VCaP (cell line): ENCODE data around the gene GABRR2.

ENCODE experiments used
- H3K27ac ChIP-seq: fragments of 450-650 bp; 2 replicates; pipeline ENCODE4 v1.5.1; 2017
- CTCF ChIP-seq: fragments of 450-650 bp; conservative IDR thresholded peaks from 2 replicates; pipeline ENCODE4 v1.5.1; 2017; ENCODE audit warnings: mild to moderate bottlenecking, moderate library complexity

Gene GABRR2

GRCh38 chr6:89268776-89269175, 46.3 kb downstream of the GABRR2 start:
- no peak for TF ChIP-seq CTCF
- no peak overlapping the region for H3K27ac ChIP-seq

GRCh38 chr6:89267918-89268317, 47.2 kb downstream of the GABRR2 start:
- no peak for TF ChIP-seq CTCF
- H3K27ac ChIP-seq = no peak overlapping the region

GRCh38 chr6:89264296-89264695, 50.8 kb downstream of the GABRR2 start:
- TF ChIP-seq CTCF = no peak
- H3K27ac ChIP-seq = no peak overlapping the region

GRCh38 chr6:89260832-89261231, 54.3 kb downstream of the GABRR2 start:
- TF ChIP-seq CTCF = no peak; the same call in 1 of the 2 replicates
- H3K27ac ChIP-seq = no peak overlapping the region

GRCh38 chr6:89260310-89260709, 54.8 kb downstream of the GABRR2 start:
- no peak overlapping the region for H3K27ac ChIP-seq
- TF ChIP-seq CTCF = no peak

- TF ChIP-seq CTCF = no peak
- H3K27ac ChIP-seq = no peak overlapping the region
These were observed 56.2 kb downstream of the GABRR2 start for GRCh38 chr6:89258912-89259311.

- H3K27ac ChIP-seq = no peak overlapping the region
- no peak for TF ChIP-seq CTCF
These were observed 57.3 kb downstream of the GABRR2 start for GRCh38 chr6:89257781-89258180.

GRCh38 chr6:89257346-89257745, 57.8 kb downstream of the GABRR2 start:
- H3K27ac ChIP-seq = no peak overlapping the region

More at GRCh38 chr6:89257346-89257745, 57.8 kb downstream of the GABRR2 start:
- TF ChIP-seq CTCF = no peak
